ENCODE data around the gene PDE10A.

The PDE10A gene

GRCh38 chr6:165401092-165401491 is 261.9 kb downstream of the PDE10A start:
- Histone ChIP-seq H3K4me3 (ENCODE audit: low read depth in 1 of 5, low read length in 5 of 5) (no peak overlapping the region), H3K9ac (ENCODE audit: low read length in 5 of 5) (no peak overlapping the region), H3K27me3 (ENCODE audit: control insufficient read depth in 5 of 5, insufficient read depth in 4 of 5, low read length in 5 of 5) (no peaks in the 10 kb centered on the region), H3K36me3 (ENCODE audit: control insufficient read depth in 5 of 5, insufficient read depth in 5 of 5, low read length in 5 of 5) (no peaks in the 10 kb centered on the region), H3K9me3 (ENCODE audit: control insufficient read depth in 5 of 5, low read length in 5 of 5) (peaks cover 0 to 2% (median 0%) of the 10 kb centered on the region in 5 donors), H3K4me1 (ENCODE audit: control insufficient read depth in 5 of 5, insufficient read depth in 5 of 5, low read length in 5 of 5) (no peaks in the 10 kb centered on the region), H3K27ac (ENCODE audit: low read depth, low read length) (no peak overlapping the region)

GRCh38 chr6:165390475-165390874 is 272.6 kb downstream of the PDE10A start:
- no peaks in the 10 kb centered on the region for H3K27me3 ChIP-seq (ENCODE audit: control insufficient read depth in 5 of 5, insufficient read depth in 4 of 5, low read length in 5 of 5)
- no peak overlapping the region for H3K9ac ChIP-seq (ENCODE audit: low read length in 5 of 5)
- H3K4me1 ChIP-seq (ENCODE audit: control insufficient read depth in 5 of 5, insufficient read depth in 5 of 5, low read length in 5 of 5), result no peaks in the 10 kb centered on the region
- H3K9me3 ChIP-seq (ENCODE audit: control insufficient read depth in 5 of 5, low read length in 5 of 5), result no peaks in the 10 kb centered on the region
- peaks cover 0 to 2% (median 0%) of the 10 kb centered on the region in 5 donors for H3K36me3 ChIP-seq (ENCODE audit: control insufficient read depth in 5 of 5, insufficient read depth in 5 of 5, low read length in 5 of 5)
- no peak overlapping the region for H3K27ac ChIP-seq (ENCODE audit: low read depth, low read length)
- no peak overlapping the region for H3K4me3 ChIP-seq (ENCODE audit: low read depth in 1 of 5, low read length in 5 of 5)

GRCh38 chr6:165389534-165389933 is 273.5 kb downstream of the PDE10A start:
- H3K4me3 ChIP-seq (ENCODE audit: low read depth in 1 of 5, low read length in 5 of 5), result no peak overlapping the region
- H3K9ac ChIP-seq (ENCODE audit: low read length in 5 of 5), result no peak overlapping the region

GRCh38 chr6:165383323-165383722 is 279.7 kb downstream of the PDE10A start:
- no peaks in the 10 kb centered on the region for H3K9me3 ChIP-seq (ENCODE audit: control insufficient read depth in 5 of 5, low read length in 5 of 5)
- H3K27me3 ChIP-seq (ENCODE audit: control insufficient read depth in 5 of 5, insufficient read depth in 4 of 5, low read length in 5 of 5), result no peaks in the 10 kb centered on the region
- H3K4me3 ChIP-seq (ENCODE audit: low read depth in 1 of 5, low read length in 5 of 5), result no peak overlapping the region
- peaks cover 0 to 7% (median 2%) of the 10 kb centered on the region in 5 donors for H3K36me3 ChIP-seq (ENCODE audit: control insufficient read depth in 5 of 5, insufficient read depth in 5 of 5, low read length in 5 of 5)
- H3K4me1 ChIP-seq (ENCODE audit: control insufficient read depth in 5 of 5, insufficient read depth in 5 of 5, low read length in 5 of 5), result no peaks in the 10 kb centered on the region
- H3K27ac ChIP-seq (ENCODE audit: low read depth, low read length), result no peak overlapping the region
- H3K9ac ChIP-seq (ENCODE audit: low read length in 5 of 5), result no peak overlapping the region

More at GRCh38 chr6:165389534-165389933, 273.5 kb downstream of the PDE10A start:
- Histone ChIP-seq H3K27me3 (ENCODE audit: control insufficient read depth in 5 of 5, insufficient read depth in 4 of 5, low read length in 5 of 5) (no peaks in the 10 kb centered on the region), H3K9me3 (ENCODE audit: control insufficient read depth in 5 of 5, low read length in 5 of 5) (no peaks in the 10 kb centered on the region), H3K27ac (ENCODE audit: low read depth, low read length) (no peak overlapping the region), H3K4me1 (ENCODE audit: control insufficient read depth in 5 of 5, insufficient read depth in 5 of 5, low read length in 5 of 5) (no peaks in the 10 kb centered on the region), H3K36me3 (ENCODE audit: control insufficient read depth in 5 of 5, insufficient read depth in 5 of 5, low read length in 5 of 5) (peaks cover 0 to 3% (median 0%) of the 10 kb centered on the region in 5 donors)

- no peak overlapping the region for H3K27ac ChIP-seq (ENCODE audit: low read depth, low read length)
- H3K36me3 ChIP-seq (ENCODE audit: control insufficient read depth in 5 of 5, insufficient read depth in 5 of 5, low read length in 5 of 5), result peaks cover 0 to 6% (median 0%) of the 10 kb centered on the region in 5 donors
- no peaks in the 10 kb centered on the region for H3K27me3 ChIP-seq (ENCODE audit: control insufficient read depth in 5 of 5, insufficient read depth in 4 of 5, low read length in 5 of 5)
- H3K4me1 ChIP-seq (ENCODE audit: control insufficient read depth in 5 of 5, insufficient read depth in 5 of 5, low read length in 5 of 5), result no peaks in the 10 kb centered on the region
- no peaks in the 10 kb centered on the region for H3K9me3 ChIP-seq (ENCODE audit: control insufficient read depth in 5 of 5, low read length in 5 of 5)
- H3K4me3 ChIP-seq (ENCODE audit: low read depth in 1 of 5, low read length in 5 of 5), result no peak overlapping the region
- H3K9ac ChIP-seq (ENCODE audit: low read length in 5 of 5), result no peak overlapping the region
Observed at GRCh38 chr6:165376100-165376499, 286.9 kb downstream of the PDE10A start.

GRCh38 chr6:165365371-165365770 is 297.7 kb downstream of the PDE10A start:
- no peak overlapping the region for H3K4me3 ChIP-seq (ENCODE audit: low read depth in 1 of 5, low read length in 5 of 5)
- H3K9me3 ChIP-seq (ENCODE audit: control insufficient read depth in 5 of 5, low read length in 5 of 5), result peaks cover 0 to 10% (median 2%) of the 10 kb centered on the region in 5 donors
- peaks cover 0 to 3% (median 0%) of the 10 kb centered on the region in 5 donors for H3K36me3 ChIP-seq (ENCODE audit: control insufficient read depth in 5 of 5, insufficient read depth in 5 of 5, low read length in 5 of 5)
- H3K27ac ChIP-seq (ENCODE audit: low read depth, low read length), result no peak overlapping the region
- no peaks in the 10 kb centered on the region for H3K4me1 ChIP-seq (ENCODE audit: control insufficient read depth in 5 of 5, insufficient read depth in 5 of 5, low read length in 5 of 5)
- H3K27me3 ChIP-seq (ENCODE audit: control insufficient read depth in 5 of 5, insufficient read depth in 4 of 5, low read length in 5 of 5), result no peaks in the 10 kb centered on the region
- no peak overlapping the region for H3K9ac ChIP-seq (ENCODE audit: low read length in 5 of 5)

- Histone ChIP-seq H3K36me3 (ENCODE audit: control insufficient read depth in 5 of 5, insufficient read depth in 5 of 5, low read length in 5 of 5) (peaks cover 0 to 9% (median 0%) of the 10 kb centered on the region in 5 donors), H3K27ac (ENCODE audit: low read depth, low read length) (no peak overlapping the region), H3K4me3 (ENCODE audit: low read depth in 1 of 5, low read length in 5 of 5) (no peak overlapping the region), H3K9ac (ENCODE audit: low read length in 5 of 5) (no peak overlapping the region), H3K4me1 (ENCODE audit: control insufficient read depth in 5 of 5, insufficient read depth in 5 of 5, low read length in 5 of 5) (no peaks in the 10 kb centered on the region), H3K27me3 (ENCODE audit: control insufficient read depth in 5 of 5, insufficient read depth in 4 of 5, low read length in 5 of 5) (no peaks in the 10 kb centered on the region), H3K9me3 (ENCODE audit: control insufficient read depth in 5 of 5, low read length in 5 of 5) (peaks cover 0 to 5% (median 2%) of the 10 kb centered on the region in 5 donors)
Observed at GRCh38 chr6:165345700-165346099, 317.3 kb downstream of the PDE10A start.

- no peak overlapping the region for H3K4me3 ChIP-seq (ENCODE audit: low read depth in 1 of 5, low read length in 5 of 5)
- H3K9ac ChIP-seq (ENCODE audit: low read length in 5 of 5), result no peak overlapping the region
- H3K27ac ChIP-seq (ENCODE audit: low read depth, low read length), result no peak overlapping the region
- peaks cover 0 to 4% (median 0%) of the 10 kb centered on the region in 5 donors for H3K36me3 ChIP-seq (ENCODE audit: control insufficient read depth in 5 of 5, insufficient read depth in 5 of 5, low read length in 5 of 5)
- peaks cover 0 to 2% (median 0%) of the 10 kb centered on the region in 5 donors for H3K9me3 ChIP-seq (ENCODE audit: control insufficient read depth in 5 of 5, low read length in 5 of 5)
- H3K27me3 ChIP-seq (ENCODE audit: control insufficient read depth in 5 of 5, insufficient read depth in 4 of 5, low read length in 5 of 5), result no peaks in the 10 kb centered on the region
- H3K4me1 ChIP-seq (ENCODE audit: control insufficient read depth in 5 of 5, insufficient read depth in 5 of 5, low read length in 5 of 5), result no peaks in the 10 kb centered on the region
Observed at GRCh38 chr6:165340532-165340931, 322.5 kb downstream of the PDE10A start.

- Histone ChIP-seq H3K36me3 (ENCODE audit: control insufficient read depth in 5 of 5, insufficient read depth in 5 of 5, low read length in 5 of 5) (no peaks in the 10 kb centered on the region), H3K27me3 (ENCODE audit: control insufficient read depth in 5 of 5, insufficient read depth in 4 of 5, low read length in 5 of 5) (no peaks in the 10 kb centered on the region), H3K9me3 (ENCODE audit: control insufficient read depth in 5 of 5, low read length in 5 of 5) (peaks cover 6 to 18% (median 14%) of the 10 kb centered on the region in 5 donors), H3K4me3 (ENCODE audit: low read depth in 1 of 5, low read length in 5 of 5) (no peak overlapping the region), H3K27ac (ENCODE audit: low read depth, low read length) (no peak overlapping the region), H3K4me1 (ENCODE audit: control insufficient read depth in 5 of 5, insufficient read depth in 5 of 5, low read length in 5 of 5) (peaks cover 0 to 2% (median 0%) of the 10 kb centered on the region in 5 donors), H3K9ac (ENCODE audit: low read length in 5 of 5) (no peak overlapping the region)
Observed at GRCh38 chr6:165325609-165326008, 337.4 kb downstream of the PDE10A start.

- Histone ChIP-seq H3K27me3 (ENCODE audit: control insufficient read depth in 5 of 5, insufficient read depth in 4 of 5, low read length in 5 of 5) (no peaks in the 10 kb centered on the region), H3K9me3 (ENCODE audit: control insufficient read depth in 5 of 5, low read length in 5 of 5) (peaks cover 6 to 20% (median 17%) of the 10 kb centered on the region in 5 donors), H3K36me3 (ENCODE audit: control insufficient read depth in 5 of 5, insufficient read depth in 5 of 5, low read length in 5 of 5) (no peaks in the 10 kb centered on the region), H3K4me3 (ENCODE audit: low read depth in 1 of 5, low read length in 5 of 5) (peak overlapping the region in 1 of 5 donors; percentile 0), H3K27ac (ENCODE audit: low read depth, low read length) (no peak overlapping the region), H3K9ac (ENCODE audit: low read length in 5 of 5) (no peak overlapping the region), H3K4me1 (ENCODE audit: control insufficient read depth in 5 of 5, insufficient read depth in 5 of 5, low read length in 5 of 5) (peaks cover 0 to 2% (median 0%) of the 10 kb centered on the region in 5 donors)
Observed at GRCh38 chr6:165321555-165322145, 341.4 kb downstream of the PDE10A start.
